Mammary epithelial cell (primary cell): Measurements from ENCODE around the gene CNTN2.

ENCODE experiments used
- EZH2 ChIP-seq: IDR thresholded peaks from 2 replicates; pipeline ENCODE4 v1.6.1; 2012; ENCODE audit warnings: low read length, inconsistent platforms, borderline replicate concordance
- TF ChIP-seq, protein P1 (sequence below), 2 donors: IDR thresholded peaks in 1 of 2; conservative IDR thresholded peaks in 1 of 2; 2 replicates each; pipeline ENCODE4 v1.5.1; 2011 to 2012; ENCODE audit warnings: inconsistent platforms in 2 of 2, low read length in 2 of 2, mild to moderate bottlenecking in 2 of 2, control low read depth in 1 of 2, low read depth in 1 of 2; ENCODE audit not compliant: insufficient read depth in 1 of 2; ENCODE audit errors: extremely low read depth in 1 of 2

DNA sequence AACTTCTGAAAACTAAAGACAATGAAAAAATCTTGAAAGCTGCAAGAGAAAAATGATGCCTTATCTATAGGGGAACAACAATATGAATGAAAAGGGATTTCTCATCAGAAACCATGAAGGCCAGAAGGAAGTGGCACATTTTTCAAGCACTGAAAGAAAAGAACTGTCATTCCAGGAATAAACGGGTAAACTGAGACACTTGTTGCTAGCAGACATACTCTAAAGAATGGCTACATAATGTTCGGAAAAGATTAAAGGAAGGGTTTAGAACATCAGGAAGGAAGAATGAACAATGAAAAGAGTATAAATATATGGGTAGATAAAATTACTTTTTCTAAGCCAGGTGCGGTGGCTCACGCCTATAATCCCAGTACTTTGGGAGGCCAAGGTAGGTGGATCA, 64.3 kb downstream of the CNTN2 start:
- TF ChIP-seq, protein P1, sequence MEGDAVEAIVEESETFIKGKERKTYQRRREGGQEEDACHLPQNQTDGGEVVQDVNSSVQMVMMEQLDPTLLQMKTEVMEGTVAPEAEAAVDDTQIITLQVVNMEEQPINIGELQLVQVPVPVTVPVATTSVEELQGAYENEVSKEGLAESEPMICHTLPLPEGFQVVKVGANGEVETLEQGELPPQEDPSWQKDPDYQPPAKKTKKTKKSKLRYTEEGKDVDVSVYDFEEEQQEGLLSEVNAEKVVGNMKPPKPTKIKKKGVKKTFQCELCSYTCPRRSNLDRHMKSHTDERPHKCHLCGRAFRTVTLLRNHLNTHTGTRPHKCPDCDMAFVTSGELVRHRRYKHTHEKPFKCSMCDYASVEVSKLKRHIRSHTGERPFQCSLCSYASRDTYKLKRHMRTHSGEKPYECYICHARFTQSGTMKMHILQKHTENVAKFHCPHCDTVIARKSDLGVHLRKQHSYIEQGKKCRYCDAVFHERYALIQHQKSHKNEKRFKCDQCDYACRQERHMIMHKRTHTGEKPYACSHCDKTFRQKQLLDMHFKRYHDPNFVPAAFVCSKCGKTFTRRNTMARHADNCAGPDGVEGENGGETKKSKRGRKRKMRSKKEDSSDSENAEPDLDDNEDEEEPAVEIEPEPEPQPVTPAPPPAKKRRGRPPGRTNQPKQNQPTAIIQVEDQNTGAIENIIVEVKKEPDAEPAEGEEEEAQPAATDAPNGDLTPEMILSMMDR (conservative IDR thresholded peaks at IDR 0.05 in 1 of 2, IDR thresholded peaks at IDR 0.05 in 1 of 2; ENCODE audit: extremely low read depth in 1 of 2, insufficient read depth in 1 of 2, low read depth in 1 of 2, low read length in 2 of 2), result no peak
- no peak for TF ChIP-seq EZH2
